Large intestine (tissue), 3 donors: ENCODE results near the gene KATNBL1. TPM values are rescaled to one million over a fixed set of nuclear protein-coding genes. Genes with fewer than 3 reads are reported as not detected.
"Not testable (repeated sequence)": the region's sequence is repeated elsewhere in the genome, so short reads cannot be mapped to it uniquely, and the experiment has no call there.

Experiments
- DNase-seq, 2 donors: peaks; one replicate each; pipeline versions ENCODE4 v3.0.0 to v3.0.0-alpha.2; 2013
- H3K27ac ChIP-seq: one replicate; pipeline ENCODE4 v1.5.1; 2013; ENCODE audit warnings: low read length
- H3K27me3 ChIP-seq: 2 replicates; pipeline ENCODE4 v1.6.1; 2013; ENCODE audit warnings: low read length; ENCODE audit not compliant: control insufficient read depth, insufficient read depth
- H3K36me3 ChIP-seq: 2 replicates; pipeline ENCODE4 v1.6.1; 2013; ENCODE audit warnings: low read length; ENCODE audit not compliant: control insufficient read depth, insufficient read depth
- H3K4me1 ChIP-seq: one replicate; pipeline ENCODE4 v1.6.1; 2013; ENCODE audit warnings: low read length; ENCODE audit not compliant: control insufficient read depth, insufficient read depth
- H3K4me3 ChIP-seq: one replicate; pipeline ENCODE4 v1.5.1; 2013; ENCODE audit warnings: low read length
- H3K9me3 ChIP-seq: one replicate; pipeline ENCODE4 v1.6.1; 2013; ENCODE audit warnings: mild to moderate bottlenecking, low read depth, low read length, moderate library complexity; ENCODE audit not compliant: control insufficient read depth
- WGBS: methylation state at CpG from one replicate; pipeline ENCODE4 v1.1.5; 2013; ENCODE audit warnings: low lambda C conversion rate; ENCODE audit not compliant: insufficient coverage; 5-methylcytosine and 5-hydroxymethylcytosine counted together
- polyA plus RNA-seq: library from polyadenylated mRNA; unstranded; fragments of 120-200 nt; gene quantifications from one replicate; pipeline ENCODE4 v1.2.1, GENCODE V29; 2013

Gene KATNBL1
- polyA plus RNA-seq, 1 donor: 59.4 TPM

- H3K9me3 ChIP-seq: no peaks in the 10 kb centered on the region
- H3K4me1 ChIP-seq: no peaks in the 10 kb centered on the region
- H3K27ac ChIP-seq: no peak overlapping the region
- no CpG with 5 or more reads among the region's 4 CpGs for WGBS
- DNase-seq: no peak
- no peak overlapping the region for H3K4me3 ChIP-seq
- peaks cover 3% of the 10 kb centered on the region for H3K36me3 ChIP-seq
- H3K27me3 ChIP-seq: no peaks in the 10 kb centered on the region
These were observed 3.9 kb downstream of the KATNBL1 start for GRCh38 chr15:34206011-34206410.

DNA sequence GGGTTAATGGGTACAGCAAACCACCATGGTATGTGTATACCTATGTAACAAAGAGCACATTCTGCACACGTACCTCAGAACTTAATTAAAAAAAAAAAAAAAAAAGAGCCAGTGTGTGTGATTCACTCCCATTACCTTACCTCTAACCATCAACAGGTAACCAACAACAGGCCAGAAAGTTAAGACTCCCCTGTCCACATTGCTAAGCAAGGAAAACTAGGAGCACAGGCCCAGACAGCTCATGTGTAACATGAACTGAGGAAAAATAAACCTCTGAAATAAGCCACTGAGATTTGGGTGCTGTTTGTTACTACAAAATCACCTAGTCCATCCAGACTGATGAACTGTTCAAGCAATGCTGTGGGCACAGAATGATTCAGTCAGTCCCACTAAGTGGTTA is 6.0 kb downstream of the KATNBL1 start:
- Histone ChIP-seq H3K27ac (no peak overlapping the region), H3K4me1 (no peaks in the 10 kb centered on the region), H3K27me3 (no peaks in the 10 kb centered on the region), H3K4me3 (no peak overlapping the region), H3K9me3 (no peaks in the 10 kb centered on the region), H3K36me3 (peaks cover 6% of the 10 kb centered on the region)
- DNase-seq: no peak
- no CpG with 5 or more reads among the region's 1 CpG for WGBS

GRCh38 chr15:34203305-34203704 is 6.6 kb downstream of the KATNBL1 start:
- no peaks in the 10 kb centered on the region for H3K27me3 ChIP-seq
- no peak overlapping the region for H3K27ac ChIP-seq
- no peak for DNase-seq
- H3K9me3 ChIP-seq: no peaks in the 10 kb centered on the region
- H3K4me3 ChIP-seq: no peak overlapping the region
- H3K4me1 ChIP-seq: no peaks in the 10 kb centered on the region
- 100% methylated on average over 1 of the region's 1 CpG for WGBS
- H3K36me3 ChIP-seq: peaks cover 6% of the 10 kb centered on the region

DNA sequence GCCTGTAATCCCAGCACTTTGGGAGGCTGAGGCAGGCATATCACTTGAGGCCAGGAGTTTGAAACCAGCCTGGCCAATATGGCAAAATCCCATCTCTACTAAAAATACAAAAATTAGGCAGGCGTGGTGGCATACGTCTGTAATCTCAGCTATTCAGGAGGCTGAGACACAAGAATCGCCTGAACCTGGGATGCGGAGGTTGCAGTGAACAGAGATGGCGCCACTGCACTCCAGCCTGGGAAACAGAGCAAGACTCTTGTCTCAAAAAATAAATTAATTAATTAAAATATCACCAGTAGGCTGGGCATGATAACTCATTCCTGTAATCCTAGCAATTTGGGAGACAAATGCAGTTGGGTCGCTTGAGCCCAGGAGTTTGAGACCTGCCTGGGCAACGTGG is 16.6 kb downstream of the KATNBL1 start:
- H3K27me3 ChIP-seq, H3K9me3 ChIP-seq, H3K4me3 ChIP-seq, H3K4me1 ChIP-seq, H3K36me3 ChIP-seq, DNase-seq, H3K27ac ChIP-seq: not testable (repeated sequence)
- WGBS: no CpG with 5 or more reads among the region's 7 CpGs

DNA sequence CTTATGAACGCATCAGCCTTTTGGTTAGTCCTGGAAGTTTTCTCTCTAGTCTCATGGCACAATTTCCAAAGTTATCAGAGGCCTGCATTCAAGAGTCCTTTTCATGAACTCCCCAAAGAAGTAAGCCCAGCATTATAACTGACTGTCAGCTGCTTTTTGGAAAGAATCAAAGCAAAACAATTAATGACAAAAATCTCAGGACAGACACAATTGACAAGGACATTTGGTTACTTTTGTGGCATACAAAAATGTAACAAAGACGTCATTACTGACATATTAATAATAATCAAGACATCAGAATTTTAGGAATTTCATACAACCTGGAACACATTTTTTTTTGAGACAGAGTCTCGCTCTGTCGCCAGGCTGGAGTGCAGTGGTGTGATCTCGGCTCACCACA is 21.2 kb downstream of the KATNBL1 start:
- Histone ChIP-seq H3K36me3 (peaks cover 5% of the 10 kb centered on the region), H3K9me3 (peaks cover 5% of the 10 kb centered on the region), H3K27ac (no peak overlapping the region), H3K4me1 (no peaks in the 10 kb centered on the region), H3K27me3 (no peaks in the 10 kb centered on the region), H3K4me3 (no peak overlapping the region)
- WGBS: 67% methylated on average over 1 of the region's 5 CpGs
- no peak for DNase-seq

- H3K27me3 ChIP-seq: no peaks in the 10 kb centered on the region
- 75% methylated on average over 2 of the region's 4 CpGs for WGBS
- H3K4me1 ChIP-seq: no peaks in the 10 kb centered on the region
- no peak overlapping the region for H3K27ac ChIP-seq
- peaks cover 5% of the 10 kb centered on the region for H3K9me3 ChIP-seq
- no peak for DNase-seq
- H3K36me3 ChIP-seq: peaks cover 5% of the 10 kb centered on the region
- H3K4me3 ChIP-seq: no peak overlapping the region
These were observed 24.2 kb downstream of the KATNBL1 start for GRCh38 chr15:34185666-34186065.

DNA sequence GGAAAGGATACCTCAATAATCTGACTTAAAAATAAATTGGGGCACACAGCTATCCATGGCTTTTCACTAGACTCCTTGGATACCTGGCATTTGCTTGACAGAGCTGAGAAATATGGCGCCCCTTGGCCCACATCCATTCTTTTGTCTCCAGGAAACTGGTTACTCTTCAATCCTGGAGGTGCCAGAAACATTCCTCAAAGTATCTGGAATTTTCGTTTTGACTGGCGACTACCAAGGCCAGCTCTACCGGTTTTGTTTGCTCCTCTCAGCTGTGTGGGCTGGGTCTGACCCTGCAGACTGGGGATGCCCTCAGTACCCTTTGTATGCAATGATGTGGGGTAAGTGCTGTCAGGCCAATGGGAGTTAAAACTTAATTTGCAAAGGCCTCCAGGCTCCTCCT is 27.0 kb downstream of the KATNBL1 start:
- no peak overlapping the region for H3K27ac ChIP-seq

GRCh38 chr15:34179234-34179633 is 30.7 kb downstream of the KATNBL1 start:
- Histone ChIP-seq H3K9me3 (peaks cover 8% of the 10 kb centered on the region), H3K27ac (no peak overlapping the region), H3K4me3 (no peak overlapping the region), H3K36me3 (no peaks in the 10 kb centered on the region), H3K4me1 (no peaks in the 10 kb centered on the region), H3K27me3 (no peaks in the 10 kb centered on the region)
- no peak for DNase-seq
- no CpG with 5 or more reads among the region's 3 CpGs for WGBS

More for the DNA sequence above, 27.0 kb downstream of the KATNBL1 start:
- Histone ChIP-seq H3K4me1 (no peaks in the 10 kb centered on the region), H3K4me3 (no peak overlapping the region), H3K9me3 (peaks cover 5% of the 10 kb centered on the region), H3K27me3 (no peaks in the 10 kb centered on the region), H3K36me3 (peaks cover 5% of the 10 kb centered on the region)
- WGBS: no CpG with 5 or more reads among the region's 4 CpGs
- DNase-seq: no peak

DNA sequence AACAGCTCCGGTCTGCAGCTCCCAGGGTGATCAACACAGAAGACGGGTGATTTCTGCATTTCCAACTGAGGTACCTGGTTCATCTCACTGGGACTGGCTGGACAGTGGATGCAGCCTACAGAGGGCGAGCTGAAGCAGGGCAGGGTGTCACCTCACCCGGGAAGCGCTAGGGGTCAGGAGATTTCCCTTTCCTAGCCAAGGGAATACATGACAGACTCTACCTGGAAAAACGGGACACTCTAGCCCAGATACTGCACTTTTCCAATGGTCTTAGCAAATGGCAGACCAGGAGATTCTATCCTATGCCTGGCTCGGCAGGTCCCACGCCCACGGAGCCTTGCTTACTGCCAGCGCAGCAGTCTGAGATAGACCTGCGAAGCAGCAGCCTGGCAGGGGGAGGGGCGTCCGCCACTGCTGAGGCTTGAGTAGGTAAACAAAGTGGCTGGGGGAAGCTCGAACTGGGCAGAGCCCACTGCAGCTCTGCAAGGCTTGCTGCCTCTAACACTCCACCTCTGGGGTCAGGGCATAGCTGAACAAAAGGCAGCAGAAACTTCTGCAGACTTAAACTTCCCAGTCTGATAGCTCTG is 43.8 kb downstream of the KATNBL1 start:
- not testable (repeated sequence) for H3K27me3 ChIP-seq, H3K4me3 ChIP-seq, DNase-seq, H3K27ac ChIP-seq, H3K4me1 ChIP-seq
- H3K36me3 ChIP-seq: peaks cover 13% of the 10 kb centered on the region
- no CpG with 5 or more reads among the region's 14 CpGs for WGBS
- peaks cover 19% of the 10 kb centered on the region for H3K9me3 ChIP-seq

DNA sequence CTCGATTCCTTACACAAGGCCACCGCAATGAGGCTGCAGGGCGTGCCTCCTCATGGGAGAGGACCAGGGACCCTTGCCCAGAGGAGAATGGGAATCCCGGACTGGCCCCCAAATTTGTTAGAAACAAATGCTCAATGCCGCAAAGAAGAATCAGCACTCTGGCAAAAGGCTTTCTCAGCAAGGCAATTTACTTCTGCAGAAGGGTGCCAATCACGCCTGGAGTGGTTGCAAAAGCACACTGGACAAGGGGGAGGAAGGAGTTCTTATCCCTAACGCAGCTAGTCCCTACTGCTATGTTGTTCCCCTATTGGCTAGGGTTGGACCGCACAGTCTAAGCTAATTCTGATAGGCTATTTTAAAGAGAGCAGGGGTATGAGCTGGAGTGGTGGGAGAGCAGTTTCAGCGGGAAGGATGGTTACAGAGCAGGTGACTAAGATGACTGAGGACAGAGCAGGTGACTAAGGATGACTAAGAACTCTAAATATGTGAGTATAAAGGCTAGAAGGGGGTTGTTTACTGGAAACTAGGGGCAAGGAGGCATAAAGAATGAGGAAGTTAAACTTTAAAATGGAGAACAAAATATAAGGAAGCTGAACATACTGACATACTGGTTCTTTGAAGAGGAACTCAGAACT is 48.5 kb downstream of the KATNBL1 start:
- H3K9me3 ChIP-seq: peaks cover 19% of the 10 kb centered on the region
- no peaks in the 10 kb centered on the region for H3K27me3 ChIP-seq
- peaks cover 30% of the 10 kb centered on the region for H3K36me3 ChIP-seq
- DNase-seq: no peak
- WGBS: 33% methylated on average over 1 of the region's 9 CpGs
- no peaks in the 10 kb centered on the region for H3K4me1 ChIP-seq
- no peak overlapping the region for H3K4me3 ChIP-seq
- H3K27ac ChIP-seq: no peak overlapping the region

GRCh38 chr15:34160735-34161134 is 49.2 kb downstream of the KATNBL1 start:
- Histone ChIP-seq H3K9me3 (peaks cover 14% of the 10 kb centered on the region), H3K27me3 (no peaks in the 10 kb centered on the region), H3K4me1 (no peaks in the 10 kb centered on the region), H3K4me3 (no peak overlapping the region), H3K27ac (no peak overlapping the region), H3K36me3 (peaks cover 36% of the 10 kb centered on the region)
- DNase-seq: no peak
- WGBS: no CpG with 5 or more reads among the region's 5 CpGs
